K562 (cell line): Measurements from ENCODE around the gene KLK10. TPM values are rescaled to one million over a fixed set of nuclear protein-coding genes. Genes with fewer than 3 reads are reported as not detected.

Source experiments
- FOS ChIP-seq: IDR thresholded peaks from 3 replicates; pipeline ENCODE4 v1.6.1; 2011; ENCODE audit not compliant: insufficient read length; ENCODE audit errors: extremely low read depth
- FOXK1 ChIP-seq: sonication (generic); formaldehyde crosslinking; IDR thresholded peaks from 2 replicates; pipeline ENCODE4 v1.8.0; 2022; ENCODE audit warnings: missing genetic modification reagents, mild to moderate bottlenecking, borderline replicate concordance
- HMG20B ChIP-seq: fragments of 250-450 bp; sonication (Bioruptor Pico); IDR thresholded peaks from 2 replicates; pipeline ENCODE4 v1.5.0; 2021; ENCODE audit warnings: mild to moderate bottlenecking
- PCBP1 ChIP-seq: fragments of 200-400 bp; formaldehyde crosslinking; IDR thresholded peaks from 2 replicates; pipeline ENCODE4 v1.6.1; 2018; ENCODE audit warnings: mild to moderate bottlenecking, low read depth, low read length; ENCODE audit not compliant: poor library complexity, severe bottlenecking
- POLR2H ChIP-seq: IDR thresholded peaks from 2 replicates; pipeline ENCODE4 v1.6.1; 2016; ENCODE audit warnings: missing genetic modification characterization, low read depth, mild to moderate bottlenecking, control low read depth, missing compliant biosample characterization, moderate library complexity
- RBM34 ChIP-seq: fragments of 200-400 bp; formaldehyde crosslinking; IDR thresholded peaks from 2 replicates; pipeline ENCODE4 v1.6.1; 2018; ENCODE audit warnings: low read length, borderline replicate concordance; ENCODE audit not compliant: insufficient read depth
- TFE3 ChIP-seq: fragments of 450-650 bp; formaldehyde crosslinking; IDR thresholded peaks from 2 replicates; pipeline ENCODE4 v1.4.0; 2020; ENCODE audit warnings: mild to moderate bottlenecking, mixed read lengths
- ZMIZ1 ChIP-seq, 2 experiments: fragments of 150-350 bp in 1 of 2; IDR thresholded peaks; 2 replicates each; pipeline ENCODE4 v1.6.1; 2012 to 2016; ENCODE audit warnings: low read depth in 2 of 2, low read length in 2 of 2, mild to moderate bottlenecking in 1 of 2, moderate library complexity in 1 of 2
- polyA plus RNA-seq, 8 experiments: library from polyadenylated mRNA; depleted of rRNA in 4 of 8; stranded (reverse) in 5 of 8; unstranded in 3 of 8; fragments of >200 nt; fragmentation: Nextera tagmentation in 2 of 8; fragmentation: Illumina TruSeq in 1 of 8; extraction: Ambion mirVana in 2 of 8; extraction: Trizol in 1 of 8; gene quantifications; 2 replicates each; pipeline versions ENCODE4 v1.2.1 to v1.2.3, GENCODE V29; 2011 to 2014; ENCODE audit warnings: inconsistent platforms in 1 of 8, missing spikeins in 1 of 8
- total RNA-seq, 7 experiments: library from RNA; depleted of rRNA in 6 of 7; stranded (reverse); fragments of >200 nt in 6 of 7; fragmentation: Illumina TruSeq in 2 of 7; extraction: Trizol in 2 of 7; gene quantifications; 2 replicates each; pipeline versions ENCODE4 v1.2.1 to v1.2.3, GENCODE V29; 2011 to 2021; ENCODE audit warnings: low replicate concordance in 1 of 7

KLK10 gene
- total and polyA plus RNA-seq, 9 of the 15 experiments (the other 6 are each of a cell fraction or from before 2014, with no cell fraction given): 0.11 TPM; not detected in 8

GRCh38 chr19:50994129-50994528 lies 25.4 kb downstream of the KLK10 start (continued):
- TF ChIP-seq TFE3 (CRISPR knock-in tag) (peak; percentile 92), RBM34 (no peak), HMG20B (CRISPR knock-in tag) (no peak), PCBP1 (no peak), POLR2H (tag) (no peak), FOXK1 (CRISPR knock-in tag) (no peak), FOS (peak; percentile 83), ZMIZ1 (IDR thresholded peaks at IDR 0.05; ENCODE audit: low read depth in 2 of 2, low read length in 2 of 2) (no peak)
